Measurements from ENCODE around the gene LY6G6F. TPM values are rescaled to one million over a fixed set of nuclear protein-coding genes. Genes with fewer than 3 reads are reported as not detected.

The LY6G6F gene
- total RNA-seq, 2 experiments from 2014 or later: not detected

DNA sequence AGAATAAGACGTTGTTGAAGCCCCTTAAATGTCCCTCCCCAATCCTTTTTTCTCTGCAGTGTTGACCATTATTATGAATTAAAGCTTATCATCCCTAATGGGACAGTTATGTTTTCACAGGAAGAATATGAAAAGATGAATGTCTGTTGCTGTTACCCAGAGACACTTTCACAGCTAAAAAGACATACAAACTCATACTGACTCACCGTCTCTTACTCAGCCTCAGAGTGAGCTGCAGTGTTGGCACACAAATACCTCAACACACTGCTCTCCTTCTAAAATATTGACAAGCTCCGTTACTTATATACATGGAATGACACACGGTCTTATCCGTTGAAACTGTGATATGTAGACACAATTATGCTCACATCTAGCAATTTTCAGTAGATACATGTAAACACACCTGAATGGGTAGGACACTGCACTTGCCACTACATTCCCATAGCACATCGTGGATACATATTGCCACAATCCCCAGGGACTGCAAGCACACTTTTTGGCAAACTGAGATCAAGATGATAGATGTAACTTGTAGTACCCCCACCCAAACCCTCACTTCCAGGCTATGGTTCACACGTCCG is 46.2 kb downstream of the LY6G6F start:
- TF ChIP-seq, protein P1, sequence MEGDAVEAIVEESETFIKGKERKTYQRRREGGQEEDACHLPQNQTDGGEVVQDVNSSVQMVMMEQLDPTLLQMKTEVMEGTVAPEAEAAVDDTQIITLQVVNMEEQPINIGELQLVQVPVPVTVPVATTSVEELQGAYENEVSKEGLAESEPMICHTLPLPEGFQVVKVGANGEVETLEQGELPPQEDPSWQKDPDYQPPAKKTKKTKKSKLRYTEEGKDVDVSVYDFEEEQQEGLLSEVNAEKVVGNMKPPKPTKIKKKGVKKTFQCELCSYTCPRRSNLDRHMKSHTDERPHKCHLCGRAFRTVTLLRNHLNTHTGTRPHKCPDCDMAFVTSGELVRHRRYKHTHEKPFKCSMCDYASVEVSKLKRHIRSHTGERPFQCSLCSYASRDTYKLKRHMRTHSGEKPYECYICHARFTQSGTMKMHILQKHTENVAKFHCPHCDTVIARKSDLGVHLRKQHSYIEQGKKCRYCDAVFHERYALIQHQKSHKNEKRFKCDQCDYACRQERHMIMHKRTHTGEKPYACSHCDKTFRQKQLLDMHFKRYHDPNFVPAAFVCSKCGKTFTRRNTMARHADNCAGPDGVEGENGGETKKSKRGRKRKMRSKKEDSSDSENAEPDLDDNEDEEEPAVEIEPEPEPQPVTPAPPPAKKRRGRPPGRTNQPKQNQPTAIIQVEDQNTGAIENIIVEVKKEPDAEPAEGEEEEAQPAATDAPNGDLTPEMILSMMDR (IDR thresholded peaks at IDR 0.05): no peak

DNA sequence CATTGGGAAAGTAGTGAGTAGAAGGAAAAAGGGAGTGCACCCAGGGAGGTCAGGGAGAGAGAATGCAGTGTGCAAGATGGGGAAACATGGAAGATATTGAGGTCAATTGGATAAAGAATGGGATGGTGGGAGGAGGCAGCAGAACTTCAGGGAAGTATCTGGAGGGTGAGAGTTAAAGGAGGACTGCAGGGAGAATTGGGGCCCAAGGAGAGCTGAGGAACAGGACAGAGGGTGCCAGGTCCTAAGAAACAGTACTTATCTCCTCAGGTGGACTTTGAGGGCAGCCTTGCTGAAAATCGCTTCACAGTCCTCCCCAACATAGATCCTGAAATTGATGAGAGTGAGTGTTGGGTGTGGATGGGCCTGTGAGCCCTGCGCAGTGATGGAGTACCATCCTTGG is 51.6 kb downstream of the LY6G6F start:
- no peaks in the 10 kb centered on the region for H3K9me3 Mint-ChIP-seq
- H3K4me3 ChIP-seq (ENCODE audit: low read length): no peak overlapping the region
- CTCF ChIA-PET: interaction anchor here (0.6 to 1.8 kb wide), 2 partner anchors 12 to 90 kb away, joined by 3 to 6 read pairs; no protein-coding TSS in a partner anchor
- POLR2A ChIA-PET: no interaction called here
- H3K36me3 Mint-ChIP-seq (ENCODE audit: low read depth): peaks cover 4% of the 10 kb centered on the region
- H3K27me3 ChIP-seq (ENCODE audit: control insufficient read depth in 1 of 2, insufficient read depth in 2 of 2, low read length in 2 of 2): no peaks in the 10 kb centered on the region
- peaks cover 2% of the 10 kb centered on the region for H3K36me3 ChIP-seq (ENCODE audit: insufficient read depth, low read length)
- ATAC-seq (ENCODE audit: poor library complexity): no peak
- H3K4me3 Mint-ChIP-seq: no peak overlapping the region
- no peak for DNase-seq
- no peak overlapping the region for H3K27ac Mint-ChIP-seq
- H3K27me3 Mint-ChIP-seq: no peaks in the 10 kb centered on the region
- TF ChIP-seq, protein P1 (IDR thresholded peaks at IDR 0.05): no peak
- no peaks in the 10 kb centered on the region for H3K9me3 ChIP-seq (ENCODE audit: control insufficient read depth in 1 of 2, insufficient read depth in 1 of 2, low read length in 2 of 2)
- intact Hi-C loops (cut with DNase I, micrococcal nuclease): no loop called here
- no peaks in the 10 kb centered on the region for H3K4me1 ChIP-seq (ENCODE audit: insufficient read depth, low read length)
- no peak overlapping the region for H3K27ac ChIP-seq (ENCODE audit: low read depth in 1 of 2, low read length in 2 of 2)
- no peaks in the 10 kb centered on the region for H3K4me1 Mint-ChIP-seq (ENCODE audit: low read depth)

More for the DNA sequence above, 46.2 kb downstream of the LY6G6F start:
- no peaks in the 10 kb centered on the region for H3K36me3 ChIP-seq (ENCODE audit: insufficient read depth, low read length)
- Mint-ChIP-seq H3K27ac (no peak overlapping the region), H3K9me3 (no peaks in the 10 kb centered on the region), H3K36me3 (ENCODE audit: low read depth) (no peaks in the 10 kb centered on the region), H3K4me3 (no peak overlapping the region), H3K4me1 (ENCODE audit: low read depth) (no peaks in the 10 kb centered on the region), H3K27me3 (no peaks in the 10 kb centered on the region)
- no peak overlapping the region for H3K4me3 ChIP-seq (ENCODE audit: low read length)
- no peak overlapping the region for H3K27ac ChIP-seq (ENCODE audit: low read depth in 1 of 2, low read length in 2 of 2)
- intact Hi-C loops (cut with DNase I, micrococcal nuclease): no loop called here
- no peak for DNase-seq
- no peaks in the 10 kb centered on the region for H3K4me1 ChIP-seq (ENCODE audit: insufficient read depth, low read length)
- CTCF ChIA-PET: no interaction called here
- no peaks in the 10 kb centered on the region for H3K9me3 ChIP-seq (ENCODE audit: control insufficient read depth in 1 of 2, insufficient read depth in 1 of 2, low read length in 2 of 2)
- POLR2A ChIA-PET: no interaction called here
- H3K27me3 ChIP-seq (ENCODE audit: control insufficient read depth in 1 of 2, insufficient read depth in 2 of 2, low read length in 2 of 2): no peaks in the 10 kb centered on the region
- ATAC-seq (ENCODE audit: poor library complexity): no peak

Small RNA genes within 50 kb of the gene (microRNA-seq; reads per million reads assigned to microRNA genes)
- gene MIR4646 (ENCODE audit: borderline microRNAs expressed, borderline replicate concordance): not detected

Other genes starting within 250 kb of the LY6G6F start
- gene MICB, start 208.7 kb upstream of the LY6G6F start, total RNA-seq: 10 to 100 TPM; 14.3 to 14.7 TPM
- gene MCCD1, start 177.9 kb upstream of the LY6G6F start, total RNA-seq: not detected
- 100 to 1,000 TPM; 483 to 498 TPM for gene DDX39B, start 164.9 kb upstream of the LY6G6F start, total RNA-seq
- gene ATP6V1G2, start 160.3 kb upstream of the LY6G6F start, total RNA-seq: 1 to 10 TPM; 2.6 to 3.3 TPM
- gene NFKBIL1, start 159.3 kb upstream of the LY6G6F start, total RNA-seq: 1 to 10 TPM; 7.6 to 9.3 TPM
- 10 to 100 TPM; 15.4 to 16.7 TPM for gene LTA, start 134.6 kb upstream of the LY6G6F start, total RNA-seq
- 10 to 100 TPM; 33.1 to 34.2 TPM for gene TNF, start 131.3 kb upstream of the LY6G6F start, total RNA-seq
- 100 to 1,000 TPM; 239 to 244 TPM for gene LTB, start 124.4 kb upstream of the LY6G6F start, total RNA-seq
- 10 to 100 TPM in 1 of 2 experiments, 1 to 10 TPM in 1; 8.9 to 10.3 TPM for gene LST1, start 120.6 kb upstream of the LY6G6F start, total RNA-seq
- gene NCR3, start 113.9 kb upstream of the LY6G6F start, total RNA-seq: 1 to 10 TPM; 2.3 to 2.6 TPM
- 10 to 100 TPM; 31.8 to 35.5 TPM for gene AIF1, start 91.6 kb upstream of the LY6G6F start, total RNA-seq
- 100 to 1,000 TPM; 206 to 215 TPM for gene PRRC2A, start 86.2 kb upstream of the LY6G6F start, total RNA-seq
- gene BAG6, start 54.2 kb upstream of the LY6G6F start, total RNA-seq: 100 to 1,000 TPM; 211 TPM
- gene APOM, start 51.0 kb upstream of the LY6G6F start, total RNA-seq: 1 to 10 TPM; 4.2 to 4.6 TPM
- 10 to 100 TPM in 1 of 2 experiments, 1 to 10 TPM in 1; 9.6 to 10.5 TPM for gene C6orf47, start 46.1 kb upstream of the LY6G6F start, total RNA-seq
- 10 to 100 TPM in 1 of 2 experiments, 1 to 10 TPM in 1; 9.8 to 11.0 TPM for gene GPANK1, start 41.9 kb upstream of the LY6G6F start, total RNA-seq
- gene CSNK2B, start 40.8 kb upstream of the LY6G6F start, total RNA-seq: 10 to 100 TPM; 88.0 to 92.6 TPM
- gene LY6G5B, start 36.9 kb upstream of the LY6G6F start, total RNA-seq: 10 to 100 TPM; 27.0 to 28.0 TPM
- under 1 TPM; 0.49 to 0.67 TPM for gene LY6G5C, start 25.8 kb upstream of the LY6G6F start, total RNA-seq
- gene ABHD16A, start 3.5 kb upstream of the LY6G6F start, total RNA-seq: 10 to 100 TPM; 52.3 to 59.3 TPM
- not detected for gene LY6G6D, start 8.5 kb downstream of the LY6G6F start, total RNA-seq
- gene LY6G6C, start 14.9 kb downstream of the LY6G6F start, total RNA-seq: not detected
- under 1 TPM; 0.11 to 0.17 TPM for gene MPIG6B, start 16.5 kb downstream of the LY6G6F start, total RNA-seq
- 1 to 10 TPM; 3.0 to 3.3 TPM for gene DDAH2, start 22.4 kb downstream of the LY6G6F start, total RNA-seq
- 10 to 100 TPM; 61.2 to 61.5 TPM for gene CLIC1, start 29.7 kb downstream of the LY6G6F start, total RNA-seq
- 10 to 100 TPM; 13.6 to 13.7 TPM for gene MSH5, start 33.1 kb downstream of the LY6G6F start, total RNA-seq
- gene SAPCD1, start 55.8 kb downstream of the LY6G6F start, total RNA-seq: 1 to 10 TPM; 2.7 to 2.8 TPM
- 1 to 10 TPM; 1.7 TPM for gene VWA7, start 70.5 kb downstream of the LY6G6F start, total RNA-seq
- 10 to 100 TPM; 43.9 to 44.2 TPM for gene VARS1, start 88.9 kb downstream of the LY6G6F start, total RNA-seq
- 10 to 100 TPM; 12.6 to 13.7 TPM for gene LSM2, start 100.1 kb downstream of the LY6G6F start, total RNA-seq
- 1 to 10 TPM; 1.7 to 1.8 TPM for gene HSPA1L, start 108.4 kb downstream of the LY6G6F start, total RNA-seq
- gene HSPA1A, start 108.7 kb downstream of the LY6G6F start, total RNA-seq: 1 to 10 TPM; 8.1 to 9.8 TPM
- gene HSPA1B, start 120.9 kb downstream of the LY6G6F start, total RNA-seq: 1 to 10 TPM; 8.3 to 9.8 TPM
- 10 to 100 TPM; 19.7 to 21.1 TPM for gene NEU1, start 156.0 kb downstream of the LY6G6F start, total RNA-seq
- gene SLC44A4, start 172.1 kb downstream of the LY6G6F start, total RNA-seq: under 1 TPM in 1 of 2 experiments, not detected in 1; 0.20 TPM
- gene EHMT2, start 190.8 kb downstream of the LY6G6F start, total RNA-seq: 10 to 100 TPM; 36.3 to 36.6 TPM
- gene ZBTB12, start 195.2 kb downstream of the LY6G6F start, total RNA-seq: under 1 TPM; 0.28 to 0.33 TPM
- gene C2, start 220.9 kb downstream of the LY6G6F start, total RNA-seq: 1 to 10 TPM; 1.4 to 2.3 TPM
- gene CFB, start 239.2 kb downstream of the LY6G6F start, total RNA-seq: 1 to 10 TPM; 1.5 to 2.2 TPM

Measured in CD4-positive, alpha-beta T cell (primary cell).